Fibroblast of villous mesenchyme (primary cell): Measurements from ENCODE around the gene GRIK3. TPM values are rescaled to one million over a fixed set of nuclear protein-coding genes. Genes with fewer than 3 reads are reported as not detected.
"Not testable (repeated sequence)": the region's sequence is repeated elsewhere in the genome, so short reads cannot be mapped to it uniquely, and the experiment has no call there.

Source experiments
- DNase-seq: peaks from one replicate; pipeline ENCODE4 v3.0.0-alpha.2; 2010; ENCODE audit warnings: low read depth
- H3K4me3 ChIP-seq: 2 replicates; pipeline ENCODE4 v1.5.1; 2011; ENCODE audit warnings: low read depth, mild to moderate bottlenecking, low read length
- total RNA-seq: library from RNA; depleted of rRNA; stranded (reverse); fragments of >200 nt; gene quantifications from 2 replicates; pipeline ENCODE4 v1.2.3, GENCODE V29; 2012
- TF ChIP-seq, protein P1 (sequence below): IDR thresholded peaks from 2 replicates; pipeline ENCODE4 v1.5.1; 2012; ENCODE audit warnings: low read depth, mild to moderate bottlenecking, low read length; ENCODE audit not compliant: insufficient read depth

Gene GRIK3
- total RNA-seq, 1 donor, result not detected

DNA sequence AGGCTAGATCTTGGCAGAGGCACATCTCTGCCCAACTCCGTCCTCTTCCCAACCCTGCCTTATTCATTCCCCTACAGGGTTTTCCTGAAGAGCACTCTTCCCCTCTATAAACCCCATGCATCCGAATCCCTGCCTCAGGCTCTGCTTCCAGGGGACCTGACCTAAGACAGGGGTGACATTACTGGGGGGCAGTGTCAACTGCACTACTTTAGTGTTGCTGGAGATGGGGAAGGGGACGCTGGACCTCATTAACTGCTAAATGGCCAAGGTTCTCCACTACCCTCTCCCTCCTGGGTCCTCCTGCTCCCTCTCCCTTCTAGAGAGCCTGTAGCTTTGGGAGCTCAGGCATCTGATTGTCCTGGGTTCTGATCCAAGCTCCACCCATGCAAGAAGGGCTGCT, 126.2 kb downstream of the GRIK3 start:
- H3K4me3 ChIP-seq, result no peak overlapping the region
- DNase-seq, result no peak
- TF ChIP-seq, protein P1, sequence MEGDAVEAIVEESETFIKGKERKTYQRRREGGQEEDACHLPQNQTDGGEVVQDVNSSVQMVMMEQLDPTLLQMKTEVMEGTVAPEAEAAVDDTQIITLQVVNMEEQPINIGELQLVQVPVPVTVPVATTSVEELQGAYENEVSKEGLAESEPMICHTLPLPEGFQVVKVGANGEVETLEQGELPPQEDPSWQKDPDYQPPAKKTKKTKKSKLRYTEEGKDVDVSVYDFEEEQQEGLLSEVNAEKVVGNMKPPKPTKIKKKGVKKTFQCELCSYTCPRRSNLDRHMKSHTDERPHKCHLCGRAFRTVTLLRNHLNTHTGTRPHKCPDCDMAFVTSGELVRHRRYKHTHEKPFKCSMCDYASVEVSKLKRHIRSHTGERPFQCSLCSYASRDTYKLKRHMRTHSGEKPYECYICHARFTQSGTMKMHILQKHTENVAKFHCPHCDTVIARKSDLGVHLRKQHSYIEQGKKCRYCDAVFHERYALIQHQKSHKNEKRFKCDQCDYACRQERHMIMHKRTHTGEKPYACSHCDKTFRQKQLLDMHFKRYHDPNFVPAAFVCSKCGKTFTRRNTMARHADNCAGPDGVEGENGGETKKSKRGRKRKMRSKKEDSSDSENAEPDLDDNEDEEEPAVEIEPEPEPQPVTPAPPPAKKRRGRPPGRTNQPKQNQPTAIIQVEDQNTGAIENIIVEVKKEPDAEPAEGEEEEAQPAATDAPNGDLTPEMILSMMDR, result no peak

DNA sequence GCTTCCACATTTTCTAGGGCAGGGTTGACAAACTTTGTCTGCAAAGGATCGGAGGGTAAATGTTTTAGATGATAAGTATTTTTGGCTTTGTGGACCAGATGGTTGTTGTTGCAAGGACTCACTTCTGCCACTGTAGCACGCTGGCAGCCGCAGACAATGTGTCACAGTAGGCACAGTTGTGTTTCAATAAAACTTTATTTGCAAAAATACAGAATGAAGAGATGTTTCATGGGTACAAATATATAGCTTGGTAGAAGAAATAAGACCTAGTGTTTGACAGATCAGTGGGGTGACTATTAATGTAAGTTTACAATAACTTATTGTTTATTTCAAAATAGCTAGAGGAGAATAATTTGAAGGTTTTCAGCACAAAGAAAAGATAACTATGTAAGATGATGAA, 127.8 kb downstream of the GRIK3 start:
- TF ChIP-seq, protein P1, result no peak
- no peak overlapping the region for H3K4me3 ChIP-seq
- no peak for DNase-seq

DNA sequence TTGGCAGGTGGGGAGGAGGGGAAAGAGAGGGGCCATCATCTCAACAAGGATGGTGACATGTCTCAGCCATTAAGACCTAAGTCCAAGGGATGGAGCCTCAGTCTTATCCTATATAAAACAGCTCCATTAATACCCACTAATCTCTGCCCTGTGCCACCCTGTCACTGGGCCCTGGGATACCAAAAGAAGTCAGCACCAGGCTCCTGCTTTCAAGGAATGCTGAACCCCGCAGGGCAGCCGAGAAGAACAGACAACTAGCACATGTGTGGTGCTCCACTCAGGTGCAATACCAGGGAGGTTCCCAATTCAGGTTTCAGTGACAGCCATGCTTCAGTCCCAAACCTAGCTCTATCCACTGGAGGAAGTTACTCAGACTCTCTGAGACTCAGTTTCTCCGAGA, 128.4 kb downstream of the GRIK3 start:
- no peak overlapping the region for H3K4me3 ChIP-seq
- DNase-seq, result no peak
- TF ChIP-seq, protein P1, result no peak

DNA sequence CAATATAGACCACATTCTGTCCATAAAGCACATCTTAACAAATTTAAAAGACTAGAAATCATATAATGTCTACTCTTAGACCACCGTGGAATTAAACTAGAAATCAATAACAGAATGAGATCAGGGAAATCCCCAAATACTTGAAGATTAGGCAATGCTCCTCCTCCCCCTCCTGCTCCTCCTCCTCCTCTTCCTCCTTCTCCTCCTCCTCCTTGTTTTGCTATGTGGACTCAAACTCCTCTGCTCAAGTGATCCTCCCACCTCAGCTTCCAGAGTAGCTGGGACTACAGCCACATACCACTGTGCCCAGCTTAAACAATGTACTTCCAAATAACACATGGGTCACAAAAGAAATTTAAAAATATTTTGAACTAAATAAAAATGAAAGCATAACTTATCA, 134.2 kb downstream of the GRIK3 start:
- no peak for DNase-seq
- H3K4me3 ChIP-seq, result no peak overlapping the region
- TF ChIP-seq, protein P1, result no peak

DNA sequence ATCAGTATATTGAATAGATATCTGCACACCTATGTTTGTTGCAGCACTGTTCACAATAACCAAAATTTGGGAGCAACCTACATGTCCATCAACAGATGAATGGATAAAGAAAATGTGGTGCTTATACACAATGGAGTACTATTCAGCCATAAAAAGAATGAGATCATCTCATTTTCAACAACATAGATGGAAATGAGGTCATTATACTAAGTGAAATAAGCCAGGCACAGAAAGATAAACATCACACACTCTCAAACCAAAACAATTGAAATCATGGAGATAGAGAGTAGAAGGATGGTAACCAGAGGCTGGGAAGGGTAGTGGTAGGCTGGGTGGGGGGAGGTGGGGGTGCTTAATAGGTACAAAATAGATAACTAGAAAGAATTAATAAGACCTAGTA, 136.5 kb downstream of the GRIK3 start:
- not testable (repeated sequence) for DNase-seq, H3K4me3 ChIP-seq

DNA sequence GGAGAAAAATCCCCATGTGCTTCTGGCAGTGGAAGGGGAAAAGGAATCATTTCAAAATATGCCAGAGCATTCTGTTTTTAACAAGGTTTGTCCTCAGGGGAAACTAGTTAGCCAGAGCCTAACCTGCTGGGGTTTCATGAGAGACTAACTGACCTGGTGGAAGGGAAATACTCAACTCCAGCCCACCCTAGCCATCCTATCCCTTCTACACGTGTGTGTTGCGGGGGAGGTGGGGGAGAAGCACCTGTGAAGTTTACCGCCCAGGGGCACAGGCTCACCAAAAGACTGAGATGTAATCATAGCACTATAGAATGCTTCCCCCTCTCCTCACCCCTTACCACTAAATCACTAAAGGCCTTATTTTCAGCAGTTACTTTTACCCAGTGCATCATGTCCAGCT, 139.5 kb downstream of the GRIK3 start:
- no peak for DNase-seq
- TF ChIP-seq, protein P1, result no peak
- H3K4me3 ChIP-seq, result no peak overlapping the region

DNA sequence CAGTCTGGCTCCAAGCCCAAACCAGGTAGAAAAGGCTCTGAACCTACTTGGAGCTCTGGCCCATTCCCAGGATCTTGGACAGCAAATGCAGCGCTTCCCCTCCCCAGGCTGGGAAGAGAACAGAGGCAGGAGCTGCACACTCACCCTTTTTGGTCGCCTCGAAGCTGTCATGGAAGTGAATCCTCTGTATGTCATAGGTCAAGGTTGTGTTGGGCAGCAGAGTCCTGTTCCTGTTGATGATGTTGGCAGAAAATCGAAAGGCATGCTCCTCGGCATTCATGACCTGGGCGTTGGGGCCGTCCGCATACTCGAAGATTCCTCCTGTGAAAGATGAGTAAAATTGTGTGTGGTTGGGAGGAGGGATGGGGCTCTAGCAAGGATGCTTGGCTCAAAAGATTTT, 143.5 kb downstream of the GRIK3 start:
- TF ChIP-seq, protein P1, result no peak
- H3K4me3 ChIP-seq, result no peak overlapping the region
- DNase-seq, result no peak
